ENCODE data around the gene HPD.

Gene HPD

GRCh38 chr12:121805171-121806008, 53.3 kb downstream of the HPD start:
- peak; percentile 60 for DNase-seq (ENCODE audit: low read depth)
- H3K4me3 ChIP-seq (ENCODE audit: low read depth, low read length), result peak overlapping the region; percentile 76
- TF ChIP-seq, protein P1, sequence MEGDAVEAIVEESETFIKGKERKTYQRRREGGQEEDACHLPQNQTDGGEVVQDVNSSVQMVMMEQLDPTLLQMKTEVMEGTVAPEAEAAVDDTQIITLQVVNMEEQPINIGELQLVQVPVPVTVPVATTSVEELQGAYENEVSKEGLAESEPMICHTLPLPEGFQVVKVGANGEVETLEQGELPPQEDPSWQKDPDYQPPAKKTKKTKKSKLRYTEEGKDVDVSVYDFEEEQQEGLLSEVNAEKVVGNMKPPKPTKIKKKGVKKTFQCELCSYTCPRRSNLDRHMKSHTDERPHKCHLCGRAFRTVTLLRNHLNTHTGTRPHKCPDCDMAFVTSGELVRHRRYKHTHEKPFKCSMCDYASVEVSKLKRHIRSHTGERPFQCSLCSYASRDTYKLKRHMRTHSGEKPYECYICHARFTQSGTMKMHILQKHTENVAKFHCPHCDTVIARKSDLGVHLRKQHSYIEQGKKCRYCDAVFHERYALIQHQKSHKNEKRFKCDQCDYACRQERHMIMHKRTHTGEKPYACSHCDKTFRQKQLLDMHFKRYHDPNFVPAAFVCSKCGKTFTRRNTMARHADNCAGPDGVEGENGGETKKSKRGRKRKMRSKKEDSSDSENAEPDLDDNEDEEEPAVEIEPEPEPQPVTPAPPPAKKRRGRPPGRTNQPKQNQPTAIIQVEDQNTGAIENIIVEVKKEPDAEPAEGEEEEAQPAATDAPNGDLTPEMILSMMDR (IDR thresholded peaks at IDR 0.05; ENCODE audit: low read depth, low read length), result no peak
- TF ChIP-seq POLR2A (IDR thresholded peaks at IDR 0.05; ENCODE audit: extremely low read depth, insufficient read length) (no peak), MYC (IDR thresholded peaks at IDR 0.05; ENCODE audit: low read depth, low read length) (no peak)
- TF ChIP-seq, protein P2, sequence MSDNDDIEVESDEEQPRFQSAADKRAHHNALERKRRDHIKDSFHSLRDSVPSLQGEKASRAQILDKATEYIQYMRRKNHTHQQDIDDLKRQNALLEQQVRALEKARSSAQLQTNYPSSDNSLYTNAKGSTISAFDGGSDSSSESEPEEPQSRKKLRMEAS (IDR thresholded peaks at IDR 0.05; ENCODE audit: low read depth, low read length), result no peak

DNA sequence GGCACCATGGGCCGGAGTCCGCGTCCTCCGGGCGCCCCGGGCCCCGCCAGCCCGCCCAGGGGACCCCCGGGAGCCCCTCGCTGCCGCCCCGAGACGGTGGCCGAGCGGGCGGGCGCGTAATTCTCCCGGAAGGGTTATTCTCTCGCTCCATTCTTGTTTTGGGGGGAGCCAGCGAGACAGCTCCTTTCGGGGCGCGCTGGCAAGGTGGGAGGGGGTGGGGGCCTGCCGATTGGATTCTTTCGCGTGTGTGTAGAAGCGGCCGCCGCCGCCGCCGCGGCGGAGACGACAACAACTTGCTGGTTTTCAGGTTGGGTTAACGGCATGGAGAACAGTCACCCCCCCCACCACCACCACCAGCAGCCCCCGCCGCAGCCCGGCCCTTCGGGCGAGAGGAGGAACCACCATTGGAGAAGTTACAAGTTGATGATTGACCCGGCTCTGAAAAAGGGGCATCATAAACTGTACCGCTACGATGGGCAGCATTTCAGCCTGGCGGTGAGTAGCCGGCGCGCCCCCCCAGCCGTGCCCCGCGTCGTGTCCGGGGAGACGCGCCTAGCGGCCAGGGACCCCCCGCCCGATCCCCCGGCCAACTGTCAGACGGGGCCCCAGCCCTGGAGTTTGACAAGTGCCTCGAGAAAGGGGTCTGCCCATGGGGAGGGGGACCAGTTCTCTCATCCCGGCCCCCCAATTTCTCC, 54.1 kb downstream of the HPD start:
- peak; percentile 87 for DNase-seq (ENCODE audit: low read depth)
- TF ChIP-seq MYC (IDR thresholded peaks at IDR 0.05; ENCODE audit: low read depth, low read length), result peak; percentile 15; the same call in 1 of the 2 replicates
- TF ChIP-seq, protein P2 (IDR thresholded peaks at IDR 0.05; ENCODE audit: low read depth, low read length), result no peak
- peak overlapping the region; percentile 76 for H3K4me3 ChIP-seq (ENCODE audit: low read depth, low read length)

DNA sequence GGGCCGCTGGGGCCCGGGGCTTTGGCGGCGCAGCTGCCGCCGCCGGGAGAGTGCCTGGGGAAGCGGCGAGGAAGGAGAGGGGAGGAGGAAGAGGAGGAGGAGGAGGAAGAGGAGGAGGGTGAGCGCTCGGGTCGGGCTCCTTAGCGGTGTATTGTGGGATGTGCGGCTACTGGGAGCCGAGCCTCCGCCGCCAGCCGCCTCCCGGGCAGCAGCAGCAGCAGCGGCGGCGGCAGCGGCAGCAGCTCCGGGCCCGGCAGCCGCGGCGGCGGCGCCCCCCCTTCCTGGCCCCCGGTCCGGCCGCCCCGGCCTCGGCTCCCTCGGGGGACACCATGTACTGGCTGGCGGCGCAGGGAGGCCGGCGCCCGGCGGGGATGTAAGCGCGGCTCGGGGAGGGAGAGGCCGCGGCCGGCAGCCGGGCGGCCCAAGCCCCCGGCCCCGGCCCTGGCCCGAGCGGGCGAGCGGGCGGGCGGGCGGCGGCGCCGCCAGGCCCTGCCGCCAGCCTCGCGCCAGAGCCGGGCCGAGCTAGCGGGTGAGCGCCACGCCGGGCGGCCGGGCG, 54.7 kb downstream of the HPD start, which contains the start of gene SETD1B:
TSS of gene SETD1B (plus strand) at position 149 of the 556 bp plus-strand sequence. CDS start 729 bp downstream, outside the sequence.
- TF ChIP-seq, protein P2 (IDR thresholded peaks at IDR 0.05; ENCODE audit: low read depth, low read length), result no peak
- TF ChIP-seq POLR2A (IDR thresholded peaks at IDR 0.05; ENCODE audit: extremely low read depth, insufficient read length), result peak; percentile 38
- TF ChIP-seq MYC (IDR thresholded peaks at IDR 0.05; ENCODE audit: low read depth, low read length), result no peak
- TF ChIP-seq, protein P1 (IDR thresholded peaks at IDR 0.05; ENCODE audit: low read depth, low read length), result no peak
- peak within 1 kb of the TSS; percentile 78 for H3K4me3 ChIP-seq (ENCODE audit: low read depth, low read length)
- peak; percentile 91 for DNase-seq (ENCODE audit: low read depth)

- DNase-seq (ENCODE audit: low read depth), result peak; percentile 99
- TF ChIP-seq, protein P1 (IDR thresholded peaks at IDR 0.05; ENCODE audit: low read depth, low read length), result no peak
- TF ChIP-seq POLR2A (IDR thresholded peaks at IDR 0.05; ENCODE audit: extremely low read depth, insufficient read length), result peak; percentile 78
- TF ChIP-seq, protein P2 (IDR thresholded peaks at IDR 0.05; ENCODE audit: low read depth, low read length), result peak; percentile 76
- peak; percentile 91 for TF ChIP-seq MYC (IDR thresholded peaks at IDR 0.05; ENCODE audit: low read depth, low read length)
- peak overlapping the region; percentile 78 for H3K4me3 ChIP-seq (ENCODE audit: low read depth, low read length)
Measured at GRCh38 chr12:121802843-121803698, 55.6 kb downstream of the HPD start.

DNA sequence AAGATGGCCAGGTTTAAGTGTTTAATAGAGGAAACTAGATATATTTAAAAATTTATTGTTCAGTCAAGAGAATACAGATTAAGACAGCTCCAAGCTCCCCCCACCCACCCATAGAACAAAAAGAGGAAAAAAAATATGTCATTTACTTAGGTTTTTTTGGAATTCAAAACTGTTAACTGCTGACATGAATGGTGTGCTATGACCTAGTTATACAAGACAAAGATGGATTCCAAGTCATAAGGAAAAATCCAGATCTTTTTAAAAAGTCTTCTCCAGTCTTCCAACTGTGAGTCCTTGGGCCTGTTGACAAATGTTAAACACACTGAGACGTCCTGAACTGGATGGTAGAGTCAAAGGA, 56.2 kb downstream of the HPD start:
- TF ChIP-seq, protein P2 (IDR thresholded peaks at IDR 0.05; ENCODE audit: low read depth, low read length), result peak; percentile 45; the same call in 1 of the 2 replicates
- TF ChIP-seq, protein P1 (IDR thresholded peaks at IDR 0.05; ENCODE audit: low read depth, low read length), result no peak
- no peak for DNase-seq (ENCODE audit: low read depth)
- peak overlapping the region; percentile 78 for H3K4me3 ChIP-seq (ENCODE audit: low read depth, low read length)
